Endothelial cell of umbilical vein (primary cell): ENCODE data around the gene C1RL. TPM values are rescaled to one million over a fixed set of nuclear protein-coding genes. Genes with fewer than 3 reads are reported as not detected.

Source experiments
- BruUV-seq: library from RNA; stranded (reverse); fragments of 400-500 nt; replicated peaks from 2 replicates; lab custom pipeline; 2021; lab: Mats Ljungman, UMichigan
- CTCF ChIA-PET: fragments of 300-600, 350-600 bp; sonication (Branson Sonifier 250); formaldehyde crosslinking; loops from one replicate; lab custom pipeline; 2021; ENCODE audit warnings: antibody characterized with exemption, inconsistent platforms; lab: Charles Lee
- POLR2A ChIA-PET: fragments of 300-600, 350-600 bp; sonication (Branson Sonifier 250); formaldehyde crosslinking; loops from one replicate; lab custom pipeline; 2021; ENCODE audit warnings: antibody characterized with exemption, inconsistent platforms; lab: Charles Lee
- DNase-seq: peaks from one replicate; pipeline ENCODE4 v3.0.0-alpha.2; 2011; ENCODE audit warnings: low read depth, low spot score
- FAIRE-seq: peaks from 2 replicates; lab custom pipeline; 2011; peaks lifted over from hg19 to GRCh38; lab: Jason Lieb, UNC
- H2AFZ ChIP-seq: 2 replicates; pipeline ENCODE4 v1.6.0; 2012; ENCODE audit warnings: low read depth, low read length, control low read depth, inconsistent platforms
- H3K27ac ChIP-seq: 2 replicates; pipeline ENCODE4 v1.5.1; 2011; ENCODE audit warnings: low read depth, mild to moderate bottlenecking, control low read depth, low read length, moderate library complexity; ENCODE audit not compliant: insufficient read depth
- H3K27me3 ChIP-seq, 2 experiments: 2 replicates each; pipeline versions ENCODE4 v1.6.0 to v1.6.1; 2011; ENCODE audit warnings: low read length in 2 of 2, mixed read lengths in 1 of 2; ENCODE audit not compliant: control insufficient read depth in 2 of 2, insufficient read depth in 2 of 2
- H3K36me3 ChIP-seq, 2 experiments: 2 replicates in 1 of 2; 3 replicates in 1 of 2; pipeline ENCODE4 v1.5.1; 2011; ENCODE audit warnings: low read length in 2 of 2, mild to moderate bottlenecking in 1 of 2, moderate library complexity in 1 of 2; ENCODE audit not compliant: control insufficient read depth in 2 of 2, insufficient read depth in 2 of 2; ENCODE audit errors: extremely low read depth in 1 of 2
- H3K4me1 ChIP-seq: 3 replicates; pipeline ENCODE4 v1.5.1; 2011; ENCODE audit warnings: mild to moderate bottlenecking, low read length; ENCODE audit not compliant: control insufficient read depth, insufficient read depth; ENCODE audit errors: extremely low read depth
- H3K4me2 ChIP-seq: 2 replicates; pipeline ENCODE4 v1.6.1; 2011; ENCODE audit warnings: low read length, control low read depth, mixed read lengths; ENCODE audit not compliant: insufficient read depth
- H3K4me3 ChIP-seq, 3 experiments: fragments of 200-600 bp in 1 of 3; sonication (generic), shearing (Covaris generic) in 1 of 3; replicated peaks in 1 of 3; 2 replicates each; pipeline ENCODE4 v1.5.1; 2011 to 2016; ENCODE audit warnings: control low read depth in 3 of 3, low read length in 3 of 3, mild to moderate bottlenecking in 2 of 3, inconsistent platforms in 1 of 3, low read depth in 1 of 3, moderate library complexity in 1 of 3; ENCODE audit not compliant: insufficient read depth in 1 of 3
- H3K79me2 ChIP-seq: 2 replicates; pipeline ENCODE4 v1.6.0; 2012; ENCODE audit warnings: low read length, inconsistent platforms; ENCODE audit not compliant: control insufficient read depth, insufficient read depth
- H3K9ac ChIP-seq: replicated peaks from 2 replicates; pipeline ENCODE3; 2011; ENCODE audit warnings: low read length, control low read depth; ENCODE audit not compliant: insufficient read depth; ENCODE audit errors: extremely low read depth
- H3K9me1 ChIP-seq: replicated peaks from 3 replicates; pipeline ENCODE4 v1.6.0; 2011; ENCODE audit warnings: mild to moderate bottlenecking, low read length; ENCODE audit not compliant: control insufficient read depth, insufficient read depth; ENCODE audit errors: extremely low read depth
- H3K9me3 ChIP-seq: replicated peaks from 2 replicates; pipeline ENCODE4 v1.5.1; 2012; ENCODE audit warnings: low read length, inconsistent platforms; ENCODE audit not compliant: control insufficient read depth, insufficient read depth
- H4K20me1 ChIP-seq: replicated peaks from 2 replicates; pipeline ENCODE3; 2011; ENCODE audit warnings: mild to moderate bottlenecking, low read length; ENCODE audit not compliant: control insufficient read depth, insufficient read depth; ENCODE audit errors: extremely low read depth
- CTCF ChIP-seq, 2 donors: IDR thresholded peaks; 1 replicate in 1 of 2; 2 replicates in 1 of 2; pipeline ENCODE4 v1.5.1; 2011; ENCODE audit warnings: low read length in 2 of 2, mild to moderate bottlenecking in 2 of 2, moderate library complexity in 2 of 2, control low read depth in 1 of 2, inconsistent platforms in 1 of 2, low read depth in 1 of 2; ENCODE audit not compliant: insufficient read depth in 1 of 2; ENCODE audit errors: extremely low read depth in 1 of 2
- EZH2 ChIP-seq: IDR thresholded peaks from 2 replicates; pipeline ENCODE4 v1.6.1; 2012; ENCODE audit warnings: borderline replicate concordance, low read depth, mild to moderate bottlenecking, moderate library complexity, low read length, inconsistent platforms; ENCODE audit not compliant: severe bottlenecking
- FOS ChIP-seq: IDR thresholded peaks from 2 replicates; pipeline ENCODE4 v1.6.1; 2011; ENCODE audit warnings: mild to moderate bottlenecking, low read length, moderate library complexity, borderline replicate concordance; ENCODE audit not compliant: insufficient read depth
- GATA2 ChIP-seq: IDR thresholded peaks from 2 replicates; pipeline ENCODE4 v1.7.0; 2011; ENCODE audit warnings: low read depth, mild to moderate bottlenecking, moderate library complexity, mixed read lengths, low read length; ENCODE audit not compliant: insufficient read length, insufficient read depth
- JUN ChIP-seq: IDR thresholded peaks from 2 replicates; pipeline ENCODE4 v1.6.1; 2011; ENCODE audit warnings: borderline replicate concordance, low read depth; ENCODE audit not compliant: insufficient read length, insufficient read depth
- MAX ChIP-seq: IDR thresholded peaks from 2 replicates; pipeline ENCODE4 v1.6.1; 2011; ENCODE audit not compliant: insufficient read depth, insufficient read length
- MYC ChIP-seq: IDR thresholded peaks from one replicate; pipeline ENCODE4 v1.6.1; 2011; ENCODE audit warnings: mild to moderate bottlenecking, low read depth, low read length
- POLR2A ChIP-seq: IDR thresholded peaks from 2 replicates; pipeline ENCODE4 v1.6.1; 2012; ENCODE audit warnings: low read depth, mild to moderate bottlenecking, control low read depth, low read length
- POLR2AphosphoS5 ChIP-seq: IDR thresholded peaks from 2 replicates; pipeline ENCODE4 v1.6.1; 2012; ENCODE audit warnings: low read depth, mild to moderate bottlenecking, control low read depth, low read length, moderate library complexity; ENCODE audit not compliant: insufficient read depth
- dilution Hi-C: fragments of 300-500 bp; cut with MboI; formaldehyde crosslinking; loops from one replicate; pipeline ENCODE4 v1.15.0; 2019; ENCODE audit warnings: low sequenced_read_pairs; ENCODE audit not compliant: extremely low pct_ligation_motif_present
- intact Hi-C: fragments of 100-400 bp; cut with micrococcal nuclease; formaldehyde crosslinking; loops from one replicate; pipeline ENCODE4 v1.10.0; 2022
- polyA plus RNA-seq, 4 experiments: library from polyadenylated mRNA; depleted of rRNA in 3 of 4; stranded (reverse) in 3 of 4; unstranded in 1 of 4; fragments of >200 nt; gene quantifications; 2 replicates each; pipeline versions ENCODE4 v1.2.1 to v1.2.3, GENCODE V29; 2011 to 2012; ENCODE audit warnings: missing spikeins in 1 of 4
- total RNA-seq: library from RNA; stranded (reverse); gene quantifications from 2 replicates; pipeline ENCODE4 v1.2.3, GENCODE V29; 2021

The C1RL gene
- total and polyA plus RNA-seq, 2 donors (not counting 3 experiments of a cell fraction or from before 2014, with no cell fraction given) = 20.9 to 25.0 TPM

- Histone ChIP-seq H3K4me1 (no peaks in the 10 kb centered on the region), H2AFZ (no peak overlapping the region), H3K9me3 (no peaks in the 10 kb centered on the region), H3K36me3 (no peaks in the 10 kb centered on the region), H3K9me1 (no peaks in the 10 kb centered on the region), H3K27me3 (peaks cover 19 to 34% of the 10 kb centered on the region in 2 experiments), H3K27ac (no peak overlapping the region), H3K79me2 (no peaks in the 10 kb centered on the region), H3K9ac (no peak overlapping the region), H3K4me2 (no peak overlapping the region), H4K20me1 (no peaks in the 10 kb centered on the region), H3K4me3 (no peak overlapping the region)
- ChIA-PET POLR2A (no interaction called here), CTCF (interaction anchor here (1.0 to 1.3 kb wide), 3 partner anchors 8 to 12 kb away, joined by 3 to 4 read pairs (median 3); partner anchors contain the start of gene C1S)
- intact Hi-C loops = no loop called here
- no TSS peak for BruUV-seq
- no peak for DNase-seq
- TF ChIP-seq FOS (no peak), GATA2 (no peak), MYC (no peak), JUN (no peak), CTCF (IDR thresholded peaks at IDR 0.05; ENCODE audit: extremely low read depth in 1 of 2, insufficient read depth in 1 of 2, low read depth in 1 of 2, low read length in 2 of 2) (no peak), POLR2A (no peak), POLR2AphosphoS5 (no peak), MAX (no peak), EZH2 (no peak)
- FAIRE-seq = no peak
- dilution Hi-C loops = no loop called here
Observed at GRCh38 chr12:7068994-7069346, 40.0 kb downstream of the C1RL start.
